Umbilical cord (tissue), 2 donors: ENCODE results near the gene KIFC1. TPM values are rescaled to one million over a fixed set of nuclear protein-coding genes. Genes with fewer than 3 reads are reported as not detected.

Experiments
- DNase-seq: peaks from one replicate; pipeline ENCODE4 v3.0.0-alpha.2; 2015; ENCODE audit warnings: low spot score
- total RNA-seq: library from RNA; depleted of rRNA; stranded (reverse); fragments of >200 nt; gene quantifications from one replicate; pipeline ENCODE4 v1.2.3, GENCODE V29; 2014; ENCODE audit warnings: low replicate concordance; ENCODE audit not compliant: insufficient read depth

KIFC1 gene
- total RNA-seq, 1 donor from 2014 or later: 7.5 TPM

DNA sequence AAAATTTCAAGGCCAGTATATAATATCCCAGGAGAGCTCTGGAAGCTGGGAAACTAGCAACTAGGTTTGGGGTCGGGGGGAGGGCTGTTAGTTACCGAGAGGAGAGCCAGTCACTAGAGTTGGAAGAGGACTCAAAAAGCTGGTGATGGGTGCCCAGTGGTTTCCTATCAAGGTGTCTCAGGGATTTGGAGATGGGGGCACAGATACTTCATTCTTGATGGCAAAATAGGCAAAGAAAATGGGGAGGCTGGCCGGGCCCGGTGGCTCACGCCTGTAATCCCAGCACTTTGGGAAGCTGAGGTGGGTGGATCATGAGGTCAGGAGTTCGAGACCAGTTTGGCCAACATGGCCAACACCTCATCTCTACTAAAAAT, 20.0 kb downstream of the KIFC1 start:
- no peak for DNase-seq

DNA sequence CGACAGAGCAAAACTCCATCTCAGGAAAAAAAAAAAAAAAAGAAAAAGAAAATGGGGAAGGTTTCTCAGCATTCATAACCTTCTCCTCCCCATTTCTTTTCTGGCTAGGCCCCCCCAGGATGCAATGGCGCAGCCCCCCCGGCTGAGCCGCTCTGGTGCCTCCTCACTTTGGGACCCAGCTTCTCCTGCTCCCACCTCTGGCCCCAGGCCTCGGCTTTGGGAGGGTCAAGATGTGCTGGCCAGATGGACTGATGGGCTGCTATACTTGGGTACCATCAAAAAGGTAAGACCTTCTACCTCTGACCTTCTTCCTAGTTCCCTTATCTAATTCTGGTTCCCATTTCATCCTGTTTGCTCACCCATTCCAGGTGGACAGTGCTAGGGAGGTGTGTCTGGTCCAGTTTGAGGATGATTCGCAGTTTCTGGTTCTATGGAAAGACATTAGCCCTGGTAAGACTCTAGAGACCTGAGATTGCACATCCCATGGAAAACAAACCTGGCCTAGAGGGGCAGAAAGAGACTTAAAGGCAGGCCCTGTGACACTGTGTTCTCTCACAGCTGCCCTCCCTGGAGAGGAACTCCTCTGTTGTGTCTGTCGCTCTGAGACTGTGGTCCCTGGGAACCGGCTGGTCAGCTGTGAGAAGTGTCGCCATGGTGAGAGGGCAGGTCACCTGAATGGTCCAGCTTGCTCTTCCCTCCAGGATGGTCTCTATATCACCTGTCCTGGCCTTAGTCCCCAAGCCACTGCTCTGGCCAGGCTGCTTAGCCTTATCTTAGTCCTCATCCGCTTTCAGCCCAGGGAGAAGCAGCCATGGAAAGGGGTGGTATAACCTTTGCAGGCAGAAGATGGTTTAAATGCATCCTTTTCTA, 20.8 kb downstream of the KIFC1 start:
- DNase-seq: no peak

DNA sequence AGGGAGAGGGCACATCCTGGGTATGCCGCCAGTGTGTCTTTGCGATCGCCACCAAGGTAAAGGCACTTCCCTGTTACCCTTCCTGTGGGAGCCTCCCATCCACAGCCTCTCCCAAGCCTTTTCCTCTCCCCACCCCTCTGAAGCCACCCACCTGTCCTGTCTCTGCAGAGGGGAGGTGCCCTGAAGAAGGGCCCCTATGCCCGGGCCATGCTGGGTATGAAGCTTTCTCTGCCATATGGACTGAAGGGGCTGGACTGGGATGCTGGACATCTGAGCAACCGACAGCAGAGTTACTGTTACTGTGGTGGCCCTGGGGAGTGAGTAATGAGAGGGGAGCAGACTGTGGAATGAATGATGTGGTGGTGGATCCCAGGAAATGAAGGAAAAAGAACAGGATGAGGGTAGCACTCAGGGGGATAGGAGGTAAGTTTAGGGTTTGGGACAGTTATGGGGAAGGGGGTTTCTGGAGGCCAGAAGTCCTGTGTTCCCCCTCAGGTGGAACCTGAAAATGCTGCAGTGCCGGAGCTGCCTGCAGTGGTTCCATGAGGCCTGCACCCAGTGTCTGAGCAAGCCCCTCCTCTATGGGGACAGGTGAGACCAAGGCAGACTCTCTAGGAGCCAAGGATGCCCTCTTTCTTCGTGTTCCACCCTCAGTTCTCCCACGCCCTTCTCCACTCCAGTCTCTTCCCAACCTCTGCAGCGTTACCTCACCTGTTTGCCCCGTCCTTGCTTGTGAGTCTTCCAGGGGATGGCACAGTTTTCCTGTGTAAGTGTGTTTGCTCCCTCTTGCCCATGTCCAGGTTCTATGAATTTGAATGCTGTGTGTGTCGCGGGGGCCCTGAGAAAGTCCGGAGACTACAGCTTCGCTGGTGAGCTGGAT, 21.9 kb downstream of the KIFC1 start:
- DNase-seq: no peak

DNA sequence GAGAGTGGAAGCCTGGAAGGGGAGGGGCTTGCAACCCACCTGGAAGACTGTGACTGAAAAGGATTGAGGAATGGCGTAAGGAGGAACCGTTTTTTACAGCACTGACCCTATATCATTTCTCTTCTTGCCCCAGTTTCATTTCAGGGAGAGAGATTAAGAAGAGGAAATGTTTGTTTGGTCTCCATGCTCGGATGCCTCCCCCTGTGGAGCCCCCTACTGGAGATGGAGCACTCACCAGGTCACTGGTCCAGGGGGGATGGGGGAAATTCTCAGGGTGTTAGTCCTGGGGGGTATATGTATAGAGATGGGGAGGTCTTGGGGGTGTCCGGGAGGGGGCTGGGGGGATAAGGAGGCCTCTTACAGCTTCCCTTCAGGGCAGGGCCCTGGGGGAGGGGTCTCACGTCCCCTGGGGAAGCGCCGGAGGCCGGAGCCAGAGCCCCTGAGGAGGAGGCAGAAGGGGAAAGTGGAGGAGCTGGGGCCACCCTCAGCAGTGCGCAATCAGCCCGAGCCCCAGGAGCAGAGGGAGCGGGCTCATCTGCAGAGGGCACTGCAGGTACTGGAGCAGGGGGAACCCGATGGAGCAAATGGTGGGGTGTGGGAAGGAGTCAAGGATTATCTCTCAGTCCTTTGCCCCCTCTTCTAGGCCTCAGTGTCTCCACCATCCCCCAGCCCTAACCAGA, 23.1 kb downstream of the KIFC1 start:
- DNase-seq: no peak

DNA sequence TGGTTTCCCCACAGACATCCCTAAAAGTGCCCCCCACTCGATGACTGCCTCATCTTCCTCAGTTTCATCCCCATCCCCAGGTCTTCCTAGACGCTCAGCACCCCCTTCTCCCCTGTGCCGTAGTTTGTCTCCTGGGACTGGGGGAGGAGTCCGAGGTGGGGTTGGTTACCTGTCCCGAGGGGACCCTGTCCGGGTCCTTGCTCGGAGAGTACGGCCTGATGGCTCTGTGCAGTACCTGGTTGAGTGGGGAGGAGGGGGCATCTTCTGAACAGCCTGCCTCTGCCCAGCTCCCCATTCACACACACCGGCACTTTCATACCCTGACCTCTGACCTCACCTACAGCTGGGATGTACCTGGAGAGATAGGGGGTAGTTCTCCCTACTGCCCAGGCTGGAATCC, 24.2 kb downstream of the KIFC1 start:
- no peak for DNase-seq

DNA sequence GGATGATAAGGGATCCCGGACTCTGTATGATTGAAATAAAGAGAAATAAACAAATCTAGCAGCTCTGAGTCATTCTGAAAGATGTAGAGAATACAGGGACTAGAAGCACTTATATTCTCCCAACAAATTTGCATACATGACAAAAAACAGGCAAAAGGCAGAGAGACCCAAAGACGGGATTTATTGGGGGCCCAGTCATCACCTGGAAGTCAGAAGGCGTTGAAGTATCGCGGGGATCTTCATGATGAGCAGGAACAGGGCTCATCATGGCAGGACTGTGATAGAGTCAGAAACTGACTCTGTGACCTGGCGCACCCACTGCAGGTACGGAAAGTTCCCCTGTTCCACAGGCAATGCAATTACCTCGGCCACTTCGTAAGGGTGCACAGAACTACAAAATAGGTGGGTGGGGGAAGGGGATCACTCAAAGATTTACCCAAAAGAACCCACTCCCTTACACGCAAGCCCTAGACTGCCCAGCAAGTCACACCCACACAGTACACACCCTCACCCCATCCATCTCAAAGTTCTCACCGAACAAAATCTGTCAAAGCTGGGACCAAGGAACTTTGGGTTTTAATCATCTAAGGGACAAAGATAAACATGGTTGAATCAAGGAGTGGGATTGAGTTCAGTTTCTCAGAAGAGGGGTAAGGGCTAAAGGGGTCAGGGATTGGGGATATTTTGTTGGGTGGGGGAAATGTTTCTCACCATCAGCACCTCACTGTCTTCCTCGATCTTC, 24.9 kb downstream of the KIFC1 start:
- DNase-seq: no peak

DNA sequence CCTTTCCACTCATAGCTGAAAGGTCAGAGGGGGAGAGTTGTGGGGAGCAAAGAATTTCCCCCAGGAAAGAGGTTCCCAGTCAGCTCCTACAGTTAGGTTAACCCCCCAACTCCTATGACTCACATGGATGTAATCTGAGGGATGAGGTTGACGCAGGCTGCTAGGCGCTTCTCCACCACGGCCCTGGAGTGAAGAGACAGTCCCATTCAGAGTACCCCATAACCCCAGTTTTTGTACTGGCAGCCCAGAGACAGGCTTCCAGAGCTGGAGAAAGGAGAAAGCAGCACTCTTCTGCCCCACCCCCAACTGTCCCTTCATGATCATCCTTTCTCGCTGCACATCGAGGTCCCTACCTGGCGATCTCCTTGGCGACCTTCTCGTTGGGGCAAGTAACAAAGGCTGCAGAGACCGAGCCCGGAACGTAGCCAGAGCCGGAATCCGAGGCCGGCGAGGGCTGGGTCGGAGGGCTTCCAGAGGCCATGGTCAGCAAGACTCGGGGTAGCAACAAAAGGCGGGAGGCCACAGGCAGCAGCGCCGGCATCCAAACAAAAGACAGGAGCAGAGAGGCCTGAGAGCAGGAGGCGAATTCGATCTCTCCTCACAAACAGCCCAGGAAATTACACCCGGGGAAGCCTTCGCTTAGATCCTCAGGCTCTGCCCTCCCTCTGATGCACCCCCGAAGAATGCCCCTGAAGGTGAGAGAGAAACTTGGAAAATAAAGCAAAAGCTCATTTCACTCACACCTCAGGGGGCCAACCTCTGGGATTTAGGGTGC, 25.7 kb downstream of the KIFC1 start:
- DNase-seq: peak; percentile 63

DNA sequence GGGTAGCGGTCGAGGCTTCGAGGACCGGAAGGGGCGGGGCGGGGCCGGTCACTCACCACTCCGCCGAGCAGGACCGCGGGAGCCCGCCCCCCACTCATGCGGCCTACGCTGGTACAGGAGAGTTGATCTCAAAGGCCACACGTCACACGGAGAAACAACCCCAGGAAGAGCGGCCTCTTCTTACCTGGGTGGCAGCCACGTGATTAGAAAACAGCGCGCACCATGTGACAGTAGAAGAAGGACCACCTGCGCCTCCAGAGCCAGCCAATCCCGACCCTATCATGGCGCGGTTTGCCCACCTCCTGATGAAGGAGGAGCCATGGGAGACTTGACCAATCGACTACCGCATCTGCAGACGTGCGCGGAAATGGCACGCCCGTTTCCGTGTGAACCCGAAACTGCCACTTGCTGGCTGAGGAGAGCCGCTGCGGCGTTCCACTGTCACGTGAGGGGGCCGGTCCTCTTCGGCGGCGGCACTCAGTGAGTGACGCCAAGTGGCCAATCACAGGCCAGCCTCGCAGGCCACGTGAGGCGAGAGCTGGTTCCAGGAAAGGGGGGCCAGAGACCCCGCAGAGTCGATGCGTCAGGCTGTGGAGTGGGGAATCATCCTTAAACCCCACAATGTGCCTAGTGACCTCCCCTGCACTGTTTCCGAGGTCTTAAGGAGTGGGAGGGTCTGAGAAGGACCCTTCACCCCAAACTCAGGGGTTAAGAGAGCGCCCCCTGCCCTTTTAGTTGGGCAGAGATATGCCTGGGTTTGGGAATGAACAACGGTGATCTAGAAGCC, 26.5 kb downstream of the KIFC1 start, which contains the start of gene CUTA:
TSS of gene CUTA (minus strand) at position 205 of the 787 bp plus-strand sequence. CDS start at position 98, 107 bp downstream.
- peak; percentile 100 for DNase-seq

DNA sequence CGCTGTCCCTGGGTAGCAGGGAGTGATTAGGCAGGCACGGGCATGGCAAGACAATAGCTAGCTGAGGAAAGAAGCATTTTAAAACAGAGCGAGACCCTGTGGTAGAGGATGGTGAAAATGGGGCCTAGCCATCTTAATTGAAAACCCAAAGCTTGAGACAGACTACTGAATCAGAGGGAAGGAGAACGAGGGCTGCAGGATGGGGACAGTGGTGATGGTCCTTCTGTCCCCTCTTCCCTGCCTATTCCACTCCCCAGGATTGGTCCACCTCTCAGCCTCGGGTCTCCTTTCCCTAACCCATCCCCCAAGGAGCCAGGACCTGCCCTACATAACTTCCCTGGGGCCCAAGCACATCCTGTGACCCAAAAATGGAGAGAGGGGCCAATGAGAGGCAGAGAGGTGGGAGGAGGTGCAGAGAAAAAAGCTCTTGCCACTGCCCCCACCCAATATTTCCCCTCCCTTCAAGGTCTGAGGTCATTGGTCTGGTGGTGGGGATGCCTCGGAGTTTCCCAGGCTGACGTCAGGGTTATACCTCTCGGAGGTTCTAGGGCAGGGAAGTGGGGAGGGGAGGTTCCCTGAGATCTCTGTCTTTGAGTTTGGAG, 27.2 kb downstream of the KIFC1 start:
- DNase-seq: peak; percentile 45

DNA sequence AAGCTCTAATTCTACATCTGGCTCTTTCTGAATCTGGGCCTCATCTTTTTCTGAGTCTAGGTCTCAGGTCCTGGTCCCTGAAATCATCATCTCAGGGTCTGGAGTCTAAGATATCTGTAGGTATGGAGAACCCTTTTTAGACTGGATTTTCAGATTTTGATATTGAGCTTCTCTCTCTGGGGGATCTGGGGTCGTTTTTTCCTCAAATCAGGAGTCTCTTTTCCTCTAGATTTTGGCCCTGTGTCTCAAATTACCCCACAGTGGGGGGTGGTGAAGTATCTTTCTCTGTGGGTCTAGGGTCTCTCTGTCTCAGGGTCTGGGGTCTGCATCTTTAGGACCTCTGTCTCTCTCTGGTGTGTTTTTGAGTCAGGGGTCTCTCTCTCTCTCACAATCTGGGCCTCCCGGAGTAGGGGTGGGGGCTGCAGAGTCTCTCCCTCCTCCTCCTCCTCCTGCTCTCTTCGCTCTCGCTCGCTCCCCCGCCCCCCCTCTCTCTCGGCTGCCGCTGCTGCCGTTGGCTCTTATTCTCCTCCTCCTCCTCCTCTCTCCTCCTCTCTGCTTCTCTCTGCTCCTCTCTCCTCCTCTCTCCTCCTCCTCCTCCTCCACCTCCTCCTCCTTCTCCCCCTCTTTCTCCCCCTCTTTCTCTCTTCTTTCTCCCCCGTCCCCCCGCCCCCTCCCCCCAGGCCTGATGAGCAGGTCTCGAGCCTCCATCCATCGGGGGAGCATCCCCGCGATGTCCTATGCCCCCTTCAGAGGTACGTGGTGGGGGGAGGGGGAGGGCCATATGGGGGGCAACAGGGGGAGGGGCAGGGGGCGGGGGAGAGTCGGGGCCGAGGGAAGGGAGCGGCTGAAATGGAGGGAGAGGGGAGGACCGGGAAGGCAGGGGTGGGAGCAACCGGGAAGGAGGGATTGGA, 28.2 kb downstream of the KIFC1 start, which contains the start of gene SYNGAP1:
TSS of gene SYNGAP1 (plus strand) at position 486 of the 911 bp plus-strand sequence. CDS start at position 686, 200 bp downstream.
- DNase-seq: peak; percentile 90

DNA sequence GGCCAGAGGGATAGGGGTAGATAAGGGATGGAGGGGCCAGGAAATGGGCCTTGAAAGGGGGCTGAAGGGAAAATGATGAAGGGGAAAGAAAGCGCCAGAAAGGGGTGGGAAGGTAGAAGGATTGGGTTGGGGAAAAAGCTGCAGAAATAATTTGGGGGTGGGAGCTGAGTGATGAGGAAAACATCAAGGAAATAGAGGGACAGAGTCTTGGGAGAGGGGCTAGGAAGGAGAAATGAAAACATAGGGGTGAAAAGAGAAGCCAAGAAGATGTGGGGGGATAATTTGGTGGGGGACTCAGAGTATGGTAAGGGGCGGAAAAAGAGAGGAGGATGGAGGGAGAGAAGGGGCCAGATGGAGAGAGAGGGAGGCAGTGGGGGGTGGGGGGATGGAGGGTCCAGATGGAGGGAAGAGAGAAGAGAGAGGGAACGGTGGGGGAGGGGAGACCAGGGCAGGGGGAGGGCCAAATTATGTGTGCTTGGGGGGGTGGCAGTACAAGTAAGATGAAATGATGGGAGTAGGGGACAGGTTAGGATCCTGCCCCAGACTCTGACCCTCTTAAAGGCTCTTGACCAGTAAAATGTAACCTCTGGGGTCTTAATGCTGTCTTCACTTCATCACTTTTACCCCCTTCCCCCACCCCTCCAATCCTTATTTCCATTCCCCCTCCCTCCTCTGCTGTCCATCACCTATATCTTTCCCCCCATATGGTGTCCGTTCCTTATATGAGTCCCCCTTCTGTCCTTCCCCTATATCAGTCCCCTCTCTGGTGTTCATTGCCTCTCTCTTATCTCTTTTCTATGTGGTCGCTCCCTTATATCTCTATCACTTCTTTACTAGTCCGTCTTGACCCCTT, 29.1 kb downstream of the KIFC1 start:
- DNase-seq: no peak

DNA sequence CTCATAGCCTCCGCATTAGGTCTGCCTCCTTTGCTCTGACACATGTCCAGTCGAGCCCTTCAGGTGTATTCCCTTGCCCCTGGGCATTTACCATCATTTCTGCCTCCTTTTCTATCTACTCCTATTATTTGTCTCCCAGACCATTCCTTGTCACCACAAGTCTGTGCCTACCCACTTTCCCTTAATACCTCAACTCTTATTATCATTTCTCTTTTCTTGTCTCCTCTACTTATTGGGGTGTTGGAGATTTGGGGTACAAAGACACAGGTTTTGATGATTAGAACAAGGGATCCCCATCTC, 29.7 kb downstream of the KIFC1 start:
- DNase-seq: no peak

DNA sequence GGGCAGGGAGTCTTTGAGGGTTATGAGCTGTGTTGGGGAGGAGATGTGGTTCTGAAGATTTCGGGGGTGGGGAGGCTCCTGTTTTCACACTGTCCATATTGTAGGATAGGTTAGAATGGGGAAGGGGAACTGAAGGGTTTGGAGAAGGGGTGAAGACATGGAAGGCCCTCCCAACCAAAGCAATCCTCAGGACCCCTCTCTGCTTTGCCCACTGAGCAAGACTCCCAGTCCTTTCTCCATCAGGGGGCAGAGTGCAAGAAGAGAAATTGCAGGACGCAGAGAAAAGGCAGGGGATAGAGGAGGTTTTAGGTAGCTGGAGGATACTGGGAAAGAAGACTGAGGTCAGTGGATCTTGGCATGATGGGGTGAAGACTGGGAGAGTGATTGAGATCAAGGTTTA, 32.2 kb downstream of the KIFC1 start:
- DNase-seq: no peak

DNA sequence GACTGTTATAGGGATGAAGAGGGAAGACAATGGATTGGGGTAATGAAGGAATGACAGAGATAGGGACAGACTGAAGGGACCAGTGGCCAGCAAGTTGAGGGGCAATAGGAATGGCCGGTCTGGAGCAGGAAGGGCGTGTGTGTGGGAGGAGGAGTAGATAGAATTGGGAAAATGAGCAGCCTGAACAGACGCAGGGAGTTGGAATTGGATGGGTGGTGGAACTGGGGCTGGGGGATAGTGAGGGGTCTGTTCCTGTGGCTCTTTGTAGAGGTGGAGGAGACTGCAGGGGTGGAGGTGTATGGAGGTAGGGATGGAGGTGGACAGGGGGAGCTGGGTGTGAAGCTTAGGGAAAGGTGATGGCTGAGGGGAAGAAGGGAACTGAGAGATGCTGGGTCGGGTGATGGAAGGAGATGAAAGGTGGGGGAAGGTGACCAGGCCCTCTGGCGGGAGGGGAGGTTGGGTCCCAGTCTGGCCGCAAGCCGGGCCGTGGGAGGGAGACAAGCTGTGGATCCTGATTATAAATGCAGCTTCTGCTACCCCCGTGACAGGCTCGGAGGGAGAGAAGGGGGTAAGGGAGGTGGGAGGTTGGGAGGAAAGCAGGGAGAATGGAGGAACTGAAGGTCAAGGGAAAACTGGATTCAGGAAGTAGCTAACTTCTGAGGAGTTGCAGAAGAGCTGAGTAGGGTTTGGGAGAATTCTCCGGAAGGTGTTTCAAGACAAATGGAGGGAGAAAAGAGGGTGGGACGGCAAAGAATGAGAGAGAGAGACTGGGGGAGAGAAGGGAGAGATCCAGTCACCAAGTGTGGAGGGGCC, 33.4 kb downstream of the KIFC1 start:
- DNase-seq: no peak

DNA sequence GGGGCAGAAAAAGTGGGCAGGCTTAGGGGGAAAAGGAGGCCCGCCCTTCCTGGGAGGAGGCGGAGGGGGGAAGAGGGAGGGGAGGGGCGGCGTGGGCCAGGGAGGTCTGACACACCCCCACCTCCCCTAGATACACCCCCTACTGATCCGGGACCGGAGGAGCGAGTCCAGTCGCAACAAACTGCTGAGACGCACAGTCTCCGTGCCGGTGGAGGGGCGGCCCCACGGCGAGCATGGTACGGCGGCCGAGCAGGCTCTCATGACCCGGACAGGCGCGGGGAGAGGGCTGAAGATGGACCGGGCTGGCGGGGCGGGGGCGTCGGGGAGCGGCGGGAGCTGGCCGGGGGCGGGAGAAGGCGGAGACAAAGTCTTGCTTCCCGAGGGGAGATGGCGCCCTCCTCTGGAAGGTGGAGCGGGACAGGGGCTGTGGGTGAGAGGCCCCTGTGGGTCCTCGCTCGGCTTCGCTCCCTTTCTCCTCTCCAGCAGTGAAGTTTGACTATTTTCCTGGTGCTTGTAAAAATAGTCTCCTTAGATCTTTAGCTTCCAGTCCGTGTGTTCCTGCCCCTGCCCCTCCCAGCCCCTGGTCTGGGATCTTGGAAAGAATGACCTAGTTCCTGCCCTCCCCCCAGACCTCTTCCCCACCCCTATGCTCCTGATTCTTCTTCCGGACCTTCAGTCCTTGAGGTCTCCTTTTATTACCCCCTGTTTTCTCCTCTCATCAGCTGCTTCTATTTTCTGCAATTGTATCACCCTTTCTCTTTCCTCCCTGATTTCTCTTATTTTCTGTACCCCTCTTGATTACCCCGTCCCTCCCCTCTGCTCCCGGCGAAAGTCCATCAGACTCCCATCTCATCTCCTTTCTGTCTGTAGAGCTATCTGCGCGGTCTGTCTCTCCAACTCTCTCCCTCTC, 34.3 kb downstream of the KIFC1 start:
- peak; percentile 93 for DNase-seq
